SK-N-SH treated with all-trans-retinoic acid at 6 μM for 48 hours (cell line): ENCODE measurements around the gene PTPN1.

ENCODE experiments used
- OSR1 ChIP-seq: fragments of 250-450 bp; sonication (Bioruptor Pico); IDR thresholded peaks from 2 replicates; pipeline ENCODE4 v1.8.0; 2022; ENCODE audit warnings: moderate library complexity, mild to moderate bottlenecking, inconsistent platforms
- RARB ChIP-seq: fragments of 250-450 bp; sonication (Bioruptor Pico); IDR thresholded peaks from 2 replicates; pipeline ENCODE4 v1.8.0; 2021; ENCODE audit warnings: mild to moderate bottlenecking, moderate library complexity
- ZC3H10 ChIP-seq: fragments of 250-450 bp; sonication (Bioruptor Pico); IDR thresholded peaks from 2 replicates; pipeline ENCODE4 v1.5.1; 2021; ENCODE audit warnings: mild to moderate bottlenecking, moderate library complexity
- ZFP30 ChIP-seq: fragments of 450-650 bp; formaldehyde crosslinking; IDR thresholded peaks from 2 replicates; pipeline ENCODE4 v1.5.0; 2022; ENCODE audit warnings: mild to moderate bottlenecking, moderate library complexity
- ZNF70 ChIP-seq: fragments of 450-650 bp; formaldehyde crosslinking; IDR thresholded peaks from 2 replicates; pipeline ENCODE4 v1.5.0; 2020; ENCODE audit warnings: mild to moderate bottlenecking, moderate library complexity
- TF ChIP-seq, protein P1 (sequence below): fragments of 250-450 bp; sonication (Bioruptor Pico); IDR thresholded peaks from 2 replicates; pipeline ENCODE4 v1.5.1; 2021; ENCODE audit warnings: mild to moderate bottlenecking, moderate library complexity
- TF ChIP-seq, protein P2 (sequence below): fragments of 250-450 bp; sonication (Bioruptor Pico); IDR thresholded peaks from 2 replicates; pipeline ENCODE4 v1.8.0; 2020; ENCODE audit warnings: mild to moderate bottlenecking, moderate library complexity, borderline replicate concordance
- TF ChIP-seq, protein P3 (sequence below): fragments of 250-450 bp; sonication (Bioruptor Pico); IDR thresholded peaks from 2 replicates; pipeline ENCODE4 v1.5.1; 2020; ENCODE audit warnings: low read depth, mild to moderate bottlenecking, moderate library complexity

DNA sequence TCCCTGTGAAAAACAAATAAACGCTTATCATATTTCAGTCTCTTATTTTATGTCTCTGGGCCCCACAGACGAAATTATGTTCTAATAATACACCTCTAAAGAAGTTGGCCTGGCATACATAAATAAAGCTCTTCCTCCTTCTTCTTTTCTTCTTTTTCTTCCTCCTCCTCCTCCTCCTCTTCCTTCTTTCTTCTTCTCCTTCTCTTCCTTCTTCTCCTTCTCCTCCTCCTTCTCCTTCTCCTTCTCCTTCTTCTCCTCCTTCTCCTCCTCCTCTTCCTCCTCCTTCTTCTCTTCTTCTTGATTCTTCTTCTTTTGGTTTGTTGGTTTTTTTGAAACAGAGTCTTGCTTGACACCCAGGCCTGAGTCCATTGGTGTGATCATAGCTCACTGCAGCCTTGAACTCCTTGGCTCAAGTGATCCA is 41.8 kb upstream of the PTPN1 start:
- no peak for TF ChIP-seq OSR1 (CRISPR knock-in tag)
- TF ChIP-seq ZNF70 (CRISPR knock-in tag): no peak
- TF ChIP-seq ZFP30: no peak
- no peak for TF ChIP-seq RARB (CRISPR knock-in tag)
- TF ChIP-seq, protein P1, sequence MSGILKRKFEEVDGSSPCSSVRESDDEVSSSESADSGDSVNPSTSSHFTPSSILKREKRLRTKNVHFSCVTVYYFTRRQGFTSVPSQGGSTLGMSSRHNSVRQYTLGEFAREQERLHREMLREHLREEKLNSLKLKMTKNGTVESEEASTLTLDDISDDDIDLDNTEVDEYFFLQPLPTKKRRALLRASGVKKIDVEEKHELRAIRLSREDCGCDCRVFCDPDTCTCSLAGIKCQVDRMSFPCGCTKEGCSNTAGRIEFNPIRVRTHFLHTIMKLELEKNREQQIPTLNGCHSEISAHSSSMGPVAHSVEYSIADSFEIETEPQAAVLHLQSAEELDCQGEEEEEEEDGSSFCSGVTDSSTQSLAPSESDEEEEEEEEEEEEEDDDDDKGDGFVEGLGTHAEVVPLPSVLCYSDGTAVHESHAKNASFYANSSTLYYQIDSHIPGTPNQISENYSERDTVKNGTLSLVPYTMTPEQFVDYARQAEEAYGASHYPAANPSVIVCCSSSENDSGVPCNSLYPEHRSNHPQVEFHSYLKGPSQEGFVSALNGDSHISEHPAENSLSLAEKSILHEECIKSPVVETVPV (CRISPR knock-in tag): no peak
- TF ChIP-seq, protein P2, sequence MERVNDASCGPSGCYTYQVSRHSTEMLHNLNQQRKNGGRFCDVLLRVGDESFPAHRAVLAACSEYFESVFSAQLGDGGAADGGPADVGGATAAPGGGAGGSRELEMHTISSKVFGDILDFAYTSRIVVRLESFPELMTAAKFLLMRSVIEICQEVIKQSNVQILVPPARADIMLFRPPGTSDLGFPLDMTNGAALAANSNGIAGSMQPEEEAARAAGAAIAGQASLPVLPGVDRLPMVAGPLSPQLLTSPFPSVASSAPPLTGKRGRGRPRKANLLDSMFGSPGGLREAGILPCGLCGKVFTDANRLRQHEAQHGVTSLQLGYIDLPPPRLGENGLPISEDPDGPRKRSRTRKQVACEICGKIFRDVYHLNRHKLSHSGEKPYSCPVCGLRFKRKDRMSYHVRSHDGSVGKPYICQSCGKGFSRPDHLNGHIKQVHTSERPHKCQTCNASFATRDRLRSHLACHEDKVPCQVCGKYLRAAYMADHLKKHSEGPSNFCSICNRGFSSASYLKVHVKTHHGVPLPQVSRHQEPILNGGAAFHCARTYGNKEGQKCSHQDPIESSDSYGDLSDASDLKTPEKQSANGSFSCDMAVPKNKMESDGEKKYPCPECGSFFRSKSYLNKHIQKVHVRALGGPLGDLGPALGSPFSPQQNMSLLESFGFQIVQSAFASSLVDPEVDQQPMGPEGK (CRISPR knock-in tag): no peak
- no peak for TF ChIP-seq ZC3H10
- TF ChIP-seq, protein P3, sequence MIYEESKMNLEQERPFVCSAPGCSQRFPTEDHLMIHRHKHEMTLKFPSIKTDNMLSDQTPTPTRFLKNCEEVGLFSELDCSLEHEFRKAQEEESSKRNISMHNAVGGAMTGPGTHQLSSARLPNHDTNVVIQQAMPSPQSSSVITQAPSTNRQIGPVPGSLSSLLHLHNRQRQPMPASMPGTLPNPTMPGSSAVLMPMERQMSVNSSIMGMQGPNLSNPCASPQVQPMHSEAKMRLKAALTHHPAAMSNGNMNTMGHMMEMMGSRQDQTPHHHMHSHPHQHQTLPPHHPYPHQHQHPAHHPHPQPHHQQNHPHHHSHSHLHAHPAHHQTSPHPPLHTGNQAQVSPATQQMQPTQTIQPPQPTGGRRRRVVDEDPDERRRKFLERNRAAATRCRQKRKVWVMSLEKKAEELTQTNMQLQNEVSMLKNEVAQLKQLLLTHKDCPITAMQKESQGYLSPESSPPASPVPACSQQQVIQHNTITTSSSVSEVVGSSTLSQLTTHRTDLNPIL (CRISPR knock-in tag): no peak
